ENCODE results near the gene TP53BP1. TPM values are rescaled to one million over a fixed set of nuclear protein-coding genes. Genes with fewer than 3 reads are reported as not detected.

The TP53BP1 gene
- polyA plus RNA-seq, 1 donor from 2014 or later = 98.7 TPM

DNA sequence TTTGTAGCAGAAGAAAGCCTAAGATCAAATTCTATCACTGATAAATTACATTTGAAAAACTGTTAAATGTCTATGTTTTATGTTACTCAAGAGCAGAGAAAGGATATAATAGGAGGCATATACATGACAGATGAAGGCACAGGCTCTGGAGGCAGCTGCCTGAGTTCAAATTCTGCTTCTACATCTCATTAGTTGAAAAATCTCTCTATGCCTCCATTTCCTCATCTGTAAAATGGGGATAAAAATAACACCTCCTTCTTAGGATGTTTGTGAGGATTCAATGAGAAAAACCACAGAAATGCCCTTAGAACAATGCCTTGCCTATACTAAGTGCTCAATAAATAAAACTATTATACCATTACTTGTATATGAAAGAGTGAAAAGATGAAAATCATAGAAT, 21.0 kb downstream of the TP53BP1 start:
- no peak overlapping the region for H3K4me3 ChIP-seq (ENCODE audit: low read length)
- H3K9ac ChIP-seq (ENCODE audit: low read length) = no peak overlapping the region
- H3K79me2 ChIP-seq (replicated peaks; ENCODE audit: insufficient read depth, low read length) = peaks cover 5% of the 10 kb centered on the region
- TF ChIP-seq EP300 (conservative IDR thresholded peaks at IDR 0.05; ENCODE audit: poor library complexity, severe bottlenecking) (no peak), REST (IDR thresholded peaks at IDR 0.05; ENCODE audit: borderline replicate concordance) (no peak), MXI1 (conservative IDR thresholded peaks at IDR 0.05; ENCODE audit: poor library complexity, severe bottlenecking) (no peak), SMC3 (conservative IDR thresholded peaks at IDR 0.05; ENCODE audit: poor library complexity) (no peak), RAD21 (conservative IDR thresholded peaks at IDR 0.05) (no peak)
- no peaks in the 10 kb centered on the region for H3F3A ChIP-seq (ENCODE audit: insufficient read depth, low read length, poor library complexity, severe bottlenecking)
- no peaks in the 10 kb centered on the region for H3K9me3 ChIP-seq (ENCODE audit: low read length)
- H3K27ac ChIP-seq (ENCODE audit: low read length) = no peak overlapping the region
- H4K20me1 ChIP-seq (ENCODE audit: insufficient read depth) = no peaks in the 10 kb centered on the region
- no peak overlapping the region for H2AFZ ChIP-seq (ENCODE audit: low read depth, low read length)
- no peak overlapping the region for H3K4me2 ChIP-seq (ENCODE audit: low read length)
- no peaks in the 10 kb centered on the region for H3K27me3 ChIP-seq (ENCODE audit: insufficient read depth, low read depth, low read length)
- H3K36me3 ChIP-seq (ENCODE audit: insufficient read depth, low read length) = peaks cover 16% of the 10 kb centered on the region
- H3K9me2 ChIP-seq (ENCODE audit: insufficient read depth, low read length) = no peaks in the 10 kb centered on the region

DNA sequence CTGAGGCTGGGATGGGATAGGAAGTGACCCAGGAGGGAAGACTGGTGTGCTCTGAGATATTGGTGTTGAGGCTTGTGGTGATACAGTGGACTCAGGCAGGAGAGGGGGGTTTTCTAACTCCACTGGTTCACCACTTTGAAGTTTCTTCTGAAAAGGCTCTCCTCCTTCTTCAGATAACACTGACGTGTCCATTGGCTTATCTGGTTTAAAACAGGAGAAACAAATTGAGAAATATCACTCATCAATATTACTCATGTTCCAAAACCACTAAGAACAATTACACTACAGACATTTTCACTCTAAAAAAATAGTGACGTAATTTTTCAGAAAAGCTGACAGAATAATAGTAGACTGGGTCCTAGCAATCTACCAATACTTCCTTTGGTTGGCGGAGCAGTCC, 23.1 kb downstream of the TP53BP1 start:
- Histone ChIP-seq H3K9me2 (ENCODE audit: insufficient read depth, low read length) (no peaks in the 10 kb centered on the region), H2AFZ (ENCODE audit: low read depth, low read length) (no peak overlapping the region), H3K27ac (ENCODE audit: low read length) (no peak overlapping the region), H3K9ac (ENCODE audit: low read length) (no peak overlapping the region), H3K4me3 (ENCODE audit: low read length) (no peak overlapping the region), H3K79me2 (replicated peaks; ENCODE audit: insufficient read depth, low read length) (no peaks in the 10 kb centered on the region), H3F3A (ENCODE audit: insufficient read depth, low read length, poor library complexity, severe bottlenecking) (no peaks in the 10 kb centered on the region), H4K20me1 (ENCODE audit: insufficient read depth) (no peaks in the 10 kb centered on the region), H3K36me3 (ENCODE audit: insufficient read depth, low read length) (peaks cover 2% of the 10 kb centered on the region), H3K9me3 (ENCODE audit: low read length) (no peaks in the 10 kb centered on the region), H3K27me3 (ENCODE audit: insufficient read depth, low read depth, low read length) (no peaks in the 10 kb centered on the region), H3K4me2 (ENCODE audit: low read length) (no peak overlapping the region)
- TF ChIP-seq REST (IDR thresholded peaks at IDR 0.05; ENCODE audit: borderline replicate concordance) (no peak), CTCF (IDR thresholded peaks at IDR 0.05; ENCODE audit: poor library complexity, severe bottlenecking) (no peak), POLR2AphosphoS5 (IDR thresholded peaks at IDR 0.05) (no peak), RAD21 (conservative IDR thresholded peaks at IDR 0.05) (no peak), EZH2 (IDR thresholded peaks at IDR 0.05; ENCODE audit: borderline replicate concordance, insufficient read depth, low read length, poor library complexity, severe bottlenecking) (no peak), SMC3 (conservative IDR thresholded peaks at IDR 0.05; ENCODE audit: poor library complexity) (no peak), MXI1 (conservative IDR thresholded peaks at IDR 0.05; ENCODE audit: poor library complexity, severe bottlenecking) (no peak), EP300 (conservative IDR thresholded peaks at IDR 0.05; ENCODE audit: poor library complexity, severe bottlenecking) (no peak), TAF1 (IDR thresholded peaks at IDR 0.05; ENCODE audit: low read depth) (no peak)

Data from neural cell (in vitro differentiated cells).